ENCODE data around the gene SPC24.
"Not testable (repeated sequence)": the region's sequence is repeated elsewhere in the genome, so short reads cannot be mapped to it uniquely, and the experiment has no call there.

SPC24 gene

GRCh38 chr19:11192957-11193939 is 37.7 kb upstream of the SPC24 start:
- DNase-seq (ENCODE audit: low read depth), result no peak

DNA sequence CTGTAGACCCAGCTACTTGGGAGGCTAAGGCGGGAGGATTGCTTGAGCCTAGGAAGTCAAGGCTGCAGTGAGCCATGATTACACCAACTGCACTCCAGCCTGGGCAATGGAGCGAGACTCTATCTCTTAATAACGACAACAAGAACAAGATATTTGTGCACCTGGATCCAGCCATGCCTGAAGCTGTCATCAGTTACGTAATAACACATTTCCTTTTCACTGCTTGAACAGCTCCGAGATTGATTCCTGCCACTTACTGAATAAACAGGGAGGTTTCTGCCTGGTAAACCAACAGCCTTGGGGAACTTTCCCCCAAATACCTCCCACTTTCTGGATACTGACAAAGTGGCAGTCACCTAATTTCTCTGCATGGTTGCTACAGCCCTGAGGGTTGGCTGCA is 36.4 kb upstream of the SPC24 start:
- DNase-seq (ENCODE audit: low read depth), result no peak

DNA sequence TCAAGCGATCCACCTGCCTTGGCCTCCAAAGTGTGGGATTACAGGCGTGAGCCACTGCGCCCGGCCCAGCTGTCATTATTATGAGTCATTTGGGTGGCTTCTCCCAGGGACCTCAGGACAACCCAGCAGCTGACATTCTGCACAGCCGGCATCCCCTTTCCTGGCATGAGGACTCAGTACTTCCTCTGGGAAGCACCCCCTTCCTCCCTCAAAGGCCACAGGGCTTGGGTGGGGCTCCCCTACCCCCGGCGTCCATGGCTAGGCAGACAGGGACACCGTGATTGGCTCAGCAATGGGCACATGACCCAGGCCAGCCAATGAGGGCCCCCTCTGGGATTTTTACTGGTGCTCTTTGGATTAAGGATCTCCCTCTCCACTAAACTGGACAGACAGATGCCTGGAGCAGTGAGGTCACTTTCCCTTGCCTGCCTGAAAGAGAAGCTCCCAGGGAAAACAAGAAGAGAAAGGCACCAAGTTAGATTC is 35.7 kb upstream of the SPC24 start:
- peak; percentile 56 for DNase-seq (ENCODE audit: low read depth)

- no peak for DNase-seq (ENCODE audit: low read depth)
These were observed 34.9 kb upstream of the SPC24 start for GRCh38 chr19:11190501-11190900.

DNA sequence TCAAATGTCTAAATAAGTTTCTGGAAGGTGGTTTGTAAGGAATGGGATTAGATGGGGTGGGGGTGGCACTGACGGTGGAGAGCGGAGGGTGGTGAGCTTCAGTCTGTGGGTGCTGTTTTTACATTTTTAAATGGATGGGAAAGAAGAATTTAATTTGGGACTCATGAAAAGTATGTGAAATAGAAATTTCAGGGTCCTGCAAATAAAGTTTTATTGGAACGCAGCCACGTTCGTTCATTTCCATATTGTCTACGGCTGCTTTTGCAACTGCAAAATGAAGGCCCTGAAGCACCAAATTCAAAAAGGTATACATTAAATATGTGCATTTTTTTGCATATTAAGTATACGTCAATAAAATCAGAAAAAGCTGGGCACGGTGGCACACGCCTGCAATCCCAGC is 31.9 kb upstream of the SPC24 start:
- DNase-seq (ENCODE audit: low read depth), result no peak

GRCh38 chr19:11182994-11183393 is 27.4 kb upstream of the SPC24 start:
- no peak for DNase-seq (ENCODE audit: low read depth)

- no peak for DNase-seq (ENCODE audit: low read depth)
These were observed 25.9 kb upstream of the SPC24 start for GRCh38 chr19:11181488-11181887.

- not testable (repeated sequence) for DNase-seq (ENCODE audit: low read depth)
These were observed 25.4 kb upstream of the SPC24 start for GRCh38 chr19:11180975-11181374.

DNA sequence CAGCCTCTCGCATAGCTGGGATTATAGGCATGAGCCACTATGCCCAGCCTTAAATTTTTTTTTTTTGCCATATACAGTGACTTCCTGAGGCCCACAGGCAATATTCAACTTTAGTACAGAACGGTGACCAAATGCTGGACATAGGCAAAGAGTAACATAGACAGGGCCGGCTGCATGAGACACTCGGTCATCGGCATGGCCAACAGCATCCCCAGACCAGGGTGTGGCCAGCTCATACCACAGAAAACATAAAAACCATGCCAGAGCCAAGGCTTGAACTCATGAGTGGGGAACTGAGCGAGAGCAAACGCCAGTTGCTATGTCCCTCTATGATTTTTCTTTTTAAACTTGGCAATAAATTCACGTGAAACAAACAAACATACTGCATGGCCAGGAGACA is 24.8 kb upstream of the SPC24 start:
- DNase-seq (ENCODE audit: low read depth), result no peak

DNA sequence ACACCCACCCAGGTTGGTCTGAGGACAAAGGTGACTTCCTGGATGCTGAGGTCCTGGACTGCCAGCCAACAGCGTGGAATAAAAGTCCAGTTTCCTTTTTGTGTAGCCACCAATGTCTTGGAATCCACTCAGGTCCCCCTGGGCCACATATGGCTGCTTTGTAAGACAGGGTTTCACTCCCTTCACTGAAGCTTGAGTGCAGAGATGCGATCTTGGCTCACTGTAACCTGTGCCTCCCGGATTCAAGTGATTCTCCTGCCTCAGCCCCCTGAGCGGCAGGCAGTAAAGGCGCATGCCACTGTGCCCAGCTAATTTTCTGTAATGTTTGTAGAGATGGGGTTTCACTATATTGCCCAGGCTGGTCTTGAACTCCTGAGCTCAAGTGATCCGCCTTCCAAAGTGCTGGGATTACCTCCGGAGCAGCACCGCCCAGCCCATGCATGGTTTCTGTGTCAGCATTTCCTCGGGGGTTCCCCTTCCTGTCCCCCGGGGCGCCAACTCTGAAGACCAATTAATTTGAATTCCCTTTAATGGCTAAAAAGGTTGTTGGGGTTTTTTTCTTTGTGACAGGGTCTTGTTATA is 24.2 kb upstream of the SPC24 start:
- DNase-seq (ENCODE audit: low read depth), result no peak

- DNase-seq (ENCODE audit: low read depth), result not testable (repeated sequence)
These were observed 23.5 kb upstream of the SPC24 start for GRCh38 chr19:11179145-11179465.

DNA sequence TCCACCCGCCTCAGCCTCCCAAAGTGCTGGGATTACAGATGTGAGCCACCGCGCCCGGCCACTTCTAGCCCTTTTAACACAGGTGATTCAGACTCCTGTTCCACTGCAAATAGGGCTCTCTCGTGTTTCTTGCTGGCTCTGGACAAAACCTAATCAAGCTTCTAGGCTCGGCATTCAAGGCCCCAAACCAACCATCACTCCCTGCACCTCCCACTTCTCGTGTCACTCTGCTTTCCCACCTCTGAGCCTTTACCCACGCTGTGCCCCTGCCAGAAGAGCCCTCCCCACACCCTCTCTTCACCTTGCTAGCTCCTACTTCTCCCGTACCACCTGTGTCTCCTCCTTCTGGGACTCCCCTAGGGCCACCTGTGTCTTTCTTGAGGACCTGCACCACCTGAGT is 22.0 kb upstream of the SPC24 start:
- no peak for DNase-seq (ENCODE audit: low read depth)

DNA sequence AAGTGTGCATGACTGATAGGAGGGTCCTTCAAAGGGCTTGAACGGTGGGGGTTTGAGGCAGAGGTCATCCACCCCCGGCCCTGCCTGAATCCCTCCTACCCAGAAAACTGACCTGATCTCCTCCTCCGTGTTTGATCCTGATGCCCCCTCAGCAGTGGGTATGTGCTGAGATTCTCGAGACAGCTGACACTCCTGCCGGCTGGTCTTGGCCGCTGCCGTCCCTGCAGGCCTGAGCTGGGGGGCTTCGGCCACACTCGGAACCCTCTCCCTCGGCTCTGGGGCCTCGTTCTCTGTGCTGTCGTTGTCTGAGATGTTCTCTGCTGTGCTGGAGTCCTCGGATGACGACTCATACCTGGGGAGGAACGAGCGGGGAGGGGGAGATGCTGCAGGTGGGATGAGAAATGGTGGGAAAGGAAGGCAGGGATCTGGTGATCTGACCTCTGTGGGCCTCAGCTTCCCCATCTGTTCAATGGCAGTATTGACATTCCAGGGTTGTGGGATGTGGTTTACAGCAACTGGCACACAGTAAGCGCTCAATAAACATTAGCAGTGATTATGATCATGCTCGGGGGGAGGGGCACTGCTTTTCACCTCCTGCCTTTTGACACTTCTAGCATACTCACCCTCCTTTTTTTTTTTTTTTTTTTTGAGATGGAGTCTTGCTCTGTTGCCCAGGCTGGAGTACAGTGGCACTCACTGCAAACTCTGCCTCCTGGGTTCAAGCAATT is 21.0 kb upstream of the SPC24 start:
- no peak for DNase-seq (ENCODE audit: low read depth)

DNA sequence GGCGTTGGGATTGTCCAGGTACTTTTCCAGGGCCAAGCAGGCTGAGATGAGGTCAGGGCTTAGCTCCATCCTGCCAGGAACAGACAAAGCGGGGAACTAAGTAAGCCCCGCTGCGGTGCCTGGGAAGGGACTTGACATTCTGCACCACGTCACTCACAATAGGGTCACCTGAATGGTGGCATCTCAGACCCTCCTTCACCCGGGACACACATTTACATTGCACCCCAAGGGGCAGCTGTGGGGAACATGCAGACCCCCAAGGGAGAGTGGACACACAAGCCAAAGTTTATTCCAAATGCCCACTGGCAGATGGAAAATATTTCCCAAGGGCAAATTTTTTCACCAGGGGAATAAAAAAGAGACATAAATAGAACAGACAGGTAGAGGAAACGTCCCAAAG is 20.3 kb upstream of the SPC24 start:
- no peak for DNase-seq (ENCODE audit: low read depth)

DNA sequence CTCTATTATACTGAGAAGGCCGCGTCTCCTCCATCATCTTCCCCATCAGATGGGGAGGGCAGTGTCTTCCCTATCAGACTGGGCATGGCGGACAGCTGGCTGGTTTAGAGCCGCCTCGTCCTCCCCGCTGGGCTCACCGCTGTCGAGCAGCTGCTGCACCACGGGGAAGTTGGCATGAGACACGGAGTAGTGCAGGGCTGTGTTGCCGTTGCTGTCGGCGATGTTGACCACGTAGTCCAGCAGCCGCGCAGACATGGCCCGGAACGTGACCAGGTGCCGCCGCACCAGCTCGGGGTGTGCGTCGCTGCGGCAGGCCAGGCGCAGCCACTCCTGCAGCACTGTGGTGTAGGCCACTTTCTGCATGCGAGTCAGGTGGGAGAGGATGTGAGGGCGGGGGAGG is 18.8 kb upstream of the SPC24 start:
- DNase-seq (ENCODE audit: low read depth), result no peak

DNA sequence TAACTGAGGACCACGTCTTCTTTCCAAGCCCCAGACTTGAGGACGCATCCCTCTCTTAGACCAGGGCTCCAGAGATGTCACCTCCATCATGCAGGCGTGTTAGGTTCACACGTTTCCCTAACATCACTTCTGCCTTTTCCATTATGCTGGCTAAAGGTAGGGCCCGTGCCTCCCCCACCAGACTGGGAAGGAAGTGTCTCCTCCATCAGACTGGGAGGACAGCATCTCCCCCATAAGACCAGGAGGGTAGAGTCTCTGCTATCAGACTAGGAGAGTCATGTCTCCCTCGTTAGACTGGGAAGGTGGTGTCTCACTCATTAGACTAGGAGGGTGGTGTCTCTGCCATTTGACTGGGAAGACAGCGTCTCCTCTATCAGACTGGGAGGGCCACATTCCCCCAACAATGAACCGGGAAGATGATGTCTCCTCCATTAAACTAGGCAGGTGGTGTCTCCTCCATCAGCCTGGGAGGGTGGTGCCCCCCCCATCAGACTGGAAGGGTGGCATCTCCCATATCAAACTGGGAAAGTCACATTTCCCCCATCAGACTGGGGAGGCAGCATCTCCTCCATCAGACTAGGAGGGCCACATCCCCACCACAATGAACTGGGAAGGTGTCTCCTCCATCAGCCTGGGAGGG is 18.1 kb upstream of the SPC24 start:
- DNase-seq (ENCODE audit: low read depth), result no peak

DNA sequence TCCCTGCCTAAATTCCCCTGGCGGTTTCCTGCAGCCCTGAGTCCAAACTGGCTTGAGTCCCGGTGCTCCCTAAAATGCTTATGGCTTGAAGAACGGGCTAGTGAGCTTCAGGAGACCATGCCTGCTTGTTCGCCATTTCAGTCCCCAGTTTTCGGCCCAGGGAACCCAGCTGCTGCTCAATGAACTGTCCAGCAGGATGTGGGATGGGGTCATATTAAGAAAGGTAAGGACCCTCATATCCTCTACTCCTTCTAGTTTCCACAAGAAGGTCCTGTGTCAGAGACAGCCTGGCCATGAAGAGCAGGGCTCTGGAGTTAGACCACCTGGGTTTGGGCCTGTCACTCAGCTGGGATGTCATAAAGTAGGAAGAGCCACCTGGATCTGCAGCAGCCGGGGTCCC is 17.0 kb upstream of the SPC24 start:
- no peak for DNase-seq (ENCODE audit: low read depth)

- DNase-seq (ENCODE audit: low read depth), result no peak
These were observed 15.6 kb upstream of the SPC24 start for GRCh38 chr19:11171144-11171543.

GRCh38 chr19:11169896-11170678 is 14.5 kb upstream of the SPC24 start:
- no peak for DNase-seq (ENCODE audit: low read depth)

- peak; percentile 77 for DNase-seq (ENCODE audit: low read depth)
These were observed 13.0 kb upstream of the SPC24 start for GRCh38 chr19:11168568-11168967.

GRCh38 chr19:11166281-11167142 is 10.9 kb upstream of the SPC24 start:
- peak; percentile 61 for DNase-seq (ENCODE audit: low read depth)

Measured in fibroblast of the conjunctiva (primary cell).